Erythroblast (primary cell): ENCODE data around the gene GP2.

Source experiments
- GATA1 ChIP-seq: IDR thresholded peaks from 2 replicates; pipeline ENCODE4 v1.6.1; 2011; ENCODE audit warnings: low read depth, mild to moderate bottlenecking, control low read depth, low read length, moderate library complexity
- POLR2A ChIP-seq: IDR thresholded peaks from 2 replicates; pipeline ENCODE4 v1.6.1; 2011; ENCODE audit warnings: mild to moderate bottlenecking, low read length

DNA sequence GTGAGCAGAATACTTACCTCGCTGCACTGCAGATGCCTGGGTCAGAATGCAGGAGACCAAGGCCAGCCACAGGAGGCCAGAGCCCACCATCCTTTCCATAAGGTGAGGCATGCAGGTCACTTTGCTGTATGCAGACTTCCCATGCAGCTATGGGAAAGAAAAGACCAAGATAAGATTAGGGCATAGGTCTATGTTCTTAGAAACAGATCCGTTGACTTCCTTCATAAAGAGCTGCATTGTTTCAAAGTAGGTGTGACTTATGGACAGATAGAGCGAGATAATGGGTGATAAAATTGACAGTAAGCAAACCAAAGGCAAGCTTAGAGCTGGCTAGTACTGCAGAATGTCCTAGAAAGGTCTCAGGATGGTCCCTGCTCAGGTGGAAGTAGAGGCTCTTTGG is 992 bp downstream of the GP2 start:
- TF ChIP-seq POLR2A = no peak
- no peak for TF ChIP-seq GATA1
